HG03521 (cell line): ENCODE results near the gene ZNF24.

Source experiments
- ATAC-seq: cut with Tn5 transposase; IDR thresholded peaks from one replicate; pipeline ENCODE4 v1.9.1; 2021; ENCODE audit warnings: mild to moderate bottlenecking, moderate library complexity; ENCODE audit not compliant: unreplicated experiment

The ZNF24 gene

GRCh38 chr18:35355140-35355618, 11.0 kb upstream of the ZNF24 start:
- peak; percentile 100 for ATAC-seq

GRCh38 chr18:35352778-35353177, 8.6 kb upstream of the ZNF24 start:
- ATAC-seq, result no peak

- ATAC-seq, result no peak
Observed at GRCh38 chr18:35352283-35352682, 8.1 kb upstream of the ZNF24 start.

- no peak for ATAC-seq
Observed at GRCh38 chr18:35348001-35348400, 3.8 kb upstream of the ZNF24 start.

- ATAC-seq, result no peak
Observed at GRCh38 chr18:35345950-35346349, 1.7 kb upstream of the ZNF24 start.

- ATAC-seq, result no peak
Observed at GRCh38 chr18:35345460-35345921, 1.3 kb upstream of the ZNF24 start.

- no peak for ATAC-seq
Observed at GRCh38 chr18:35344736-35345459, 678 bp upstream of the ZNF24 start.

GRCh38 chr18:35343488-35343935, 708 bp downstream of the ZNF24 start:
- ATAC-seq, result no peak

- no peak for ATAC-seq
Observed at GRCh38 chr18:35337286-35337685, 6.9 kb downstream of the ZNF24 start.

GRCh38 chr18:35335866-35336265, 8.4 kb downstream of the ZNF24 start:
- ATAC-seq, result no peak

GRCh38 chr18:35334821-35335220, 9.4 kb downstream of the ZNF24 start:
- no peak for ATAC-seq

- ATAC-seq, result no peak
Observed at GRCh38 chr18:35334212-35334611, 10.0 kb downstream of the ZNF24 start.

GRCh38 chr18:35331367-35332087, 12.7 kb downstream of the ZNF24 start:
- no peak for ATAC-seq

GRCh38 chr18:35328868-35329267, 15.4 kb downstream of the ZNF24 start:
- no peak for ATAC-seq

GRCh38 chr18:35326695-35327387, 17.4 kb downstream of the ZNF24 start:
- ATAC-seq, result no peak

- ATAC-seq, result no peak
Observed at GRCh38 chr18:35324926-35325655, 19.1 kb downstream of the ZNF24 start.

GRCh38 chr18:35322486-35323458, 21.4 kb downstream of the ZNF24 start:
- ATAC-seq, result no peak

GRCh38 chr18:35311496-35311895, 32.7 kb downstream of the ZNF24 start:
- no peak for ATAC-seq

GRCh38 chr18:35306588-35307250, 37.5 kb downstream of the ZNF24 start:
- ATAC-seq, result no peak
